K562 (cell line): ENCODE measurements around the gene MAD1L1. TPM values are rescaled to one million over a fixed set of nuclear protein-coding genes. Genes with fewer than 3 reads are reported as not detected.

Source experiments
- ATAC-seq: fragments of 200-7000 bp; cut with Tn5 transposase; 3 replicates; pipeline ENCODE4 v1.9.1; 2020; ENCODE audit warnings: moderate library complexity
- BruUV-seq: library from RNA; stranded (reverse); fragments of 400-500 nt; replicated peaks from 2 replicates; lab custom pipeline; 2021; lab: Mats Ljungman, UMichigan
- CTCF ChIA-PET: fragments of 300-600 bp; formaldehyde crosslinking; extraction: SDS; loops from one replicate; lab custom pipeline; 2021; ENCODE audit warnings: low intra/inter-chr PET ratio; lab: Yijun Ruan, JAX
- POLR2A ChIA-PET: fragments of 300-600, 350-650 bp; sonication (Branson Sonifier 250); formaldehyde crosslinking; extraction: SDS; loops from one replicate; lab custom pipeline; 2021; ENCODE audit warnings: antibody characterized with exemption, inconsistent platforms; lab: Yijun Ruan, JAX
- DNase-seq, 4 experiments: peaks; one replicate each; pipeline versions ENCODE4 v3.0.0 to v3.0.0-alpha.2; 2011 to 2018; ENCODE audit warnings: low spot score in 3 of 4, mixed read lengths in 3 of 4; ENCODE audit errors: extremely low read depth in 1 of 4
- FAIRE-seq: peaks from 2 replicates; lab custom pipeline; 2011; peaks lifted over from hg19 to GRCh38; lab: Jason Lieb, UNC
- H2AFZ ChIP-seq: 2 replicates; pipeline ENCODE4 v1.6.0; 2011; ENCODE audit warnings: low read depth, low read length, control low read depth, inconsistent platforms
- H3K27ac ChIP-seq: fragments of 200-600 bp; 3 replicates; pipeline ENCODE4 v1.8.0; 2011; ENCODE audit warnings: low read depth, mild to moderate bottlenecking, control low read depth, inconsistent platforms, low read length, moderate library complexity, mixed read lengths; ENCODE audit errors: extremely low read depth
- H3K27me3 ChIP-seq, 2 experiments: fragments of 300-600 bp in 1 of 2; 2 replicates in 1 of 2; 3 replicates in 1 of 2; pipeline versions ENCODE4 v1.6.0 to v1.8.0; 2011; ENCODE audit warnings: inconsistent platforms in 2 of 2, low read length in 2 of 2, mild to moderate bottlenecking in 1 of 2, mixed read lengths in 1 of 2, moderate library complexity in 1 of 2; ENCODE audit not compliant: control insufficient read depth in 2 of 2, insufficient read depth in 2 of 2
- H3K36me3 ChIP-seq: fragments of 300-600 bp; 3 replicates; pipeline ENCODE4 v1.8.0; 2011; ENCODE audit warnings: mild to moderate bottlenecking, low read length, inconsistent platforms; ENCODE audit not compliant: control insufficient read depth, insufficient read depth
- H3K4me1 ChIP-seq, 2 experiments: fragments of 200-600 bp in 1 of 2; replicated peaks in 1 of 2; 2 replicates in 1 of 2; 3 replicates in 1 of 2; pipeline versions ENCODE4 v1.5.1 to v1.8.0; 2011; ENCODE audit warnings: inconsistent platforms in 2 of 2, low read length in 2 of 2, mild to moderate bottlenecking in 1 of 2, mixed read lengths in 1 of 2, moderate library complexity in 1 of 2; ENCODE audit not compliant: control insufficient read depth in 2 of 2, insufficient read depth in 2 of 2
- H3K4me2 ChIP-seq: 2 replicates; pipeline ENCODE4 v1.6.1; 2011; ENCODE audit warnings: low read length, control low read depth, inconsistent platforms, mixed read lengths; ENCODE audit not compliant: insufficient read depth
- H3K4me3 ChIP-seq: fragments of 200-600 bp; sonication (generic), shearing (Covaris generic); 2 replicates; pipeline ENCODE4 v1.5.1; 2016; ENCODE audit warnings: control low read depth, inconsistent platforms
- H3K79me2 ChIP-seq: fragments of 200-600 bp; 3 replicates; pipeline ENCODE4 v1.8.0; 2011; ENCODE audit warnings: low read length, inconsistent platforms; ENCODE audit not compliant: control insufficient read depth, insufficient read depth
- H3K9ac ChIP-seq, 2 experiments: 2 replicates each; pipeline versions ENCODE4 v1.6.0 to v1.6.1; 2011; ENCODE audit warnings: low read depth in 2 of 2, low read length in 2 of 2, control low read depth in 1 of 2, inconsistent platforms in 1 of 2, mild to moderate bottlenecking in 1 of 2, mixed read lengths in 1 of 2; ENCODE audit not compliant: insufficient read depth in 1 of 2
- H3K9me1 ChIP-seq: one replicate; pipeline ENCODE4 v1.6.0; 2011; ENCODE audit warnings: inconsistent platforms, mild to moderate bottlenecking, low read length, moderate library complexity; ENCODE audit not compliant: control insufficient read depth, insufficient read depth
- H3K9me3 ChIP-seq: replicated peaks from 2 replicates; pipeline ENCODE4 v1.5.1; 2011; ENCODE audit warnings: low read depth, low read length, inconsistent platforms; ENCODE audit not compliant: control insufficient read depth, insufficient read depth
- H4K20me1 ChIP-seq: replicated peaks from 2 replicates; pipeline ENCODE4 v1.6.1; 2011; ENCODE audit warnings: low read length, inconsistent platforms, mixed read lengths; ENCODE audit not compliant: control insufficient read depth, insufficient read depth
- BRF1 ChIP-seq: IDR thresholded peaks from 3 replicates; pipeline ENCODE4 v1.6.1; 2011; ENCODE audit warnings: borderline replicate concordance, mild to moderate bottlenecking; ENCODE audit not compliant: insufficient read length; ENCODE audit errors: extremely low read depth
- EZH2 ChIP-seq: IDR thresholded peaks from 2 replicates; pipeline ENCODE4 v1.6.1; 2012; ENCODE audit warnings: low read depth, mild to moderate bottlenecking, inconsistent platforms, low read length, borderline replicate concordance
- FOXJ2 ChIP-seq: fragments of 200-800 bp; sonication (Bioruptor generic); IDR thresholded peaks from 2 replicates; pipeline ENCODE4 v1.6.1; 2016; ENCODE audit warnings: missing genetic modification characterization, missing compliant biosample characterization
- FOXK1 ChIP-seq: sonication (generic); formaldehyde crosslinking; IDR thresholded peaks from 2 replicates; pipeline ENCODE4 v1.8.0; 2022; ENCODE audit warnings: missing genetic modification reagents, mild to moderate bottlenecking, borderline replicate concordance
- KLF1 ChIP-seq: fragments of 450-650 bp; IDR thresholded peaks from 2 replicates; pipeline ENCODE4 v1.6.1; 2016; ENCODE audit warnings: missing genetic modification characterization, missing compliant biosample characterization
- PHTF2 ChIP-seq: fragments of 250-450 bp; sonication (Bioruptor Pico); IDR thresholded peaks from 2 replicates; pipeline ENCODE4 v1.5.0; 2021; ENCODE audit warnings: mild to moderate bottlenecking
- POLR2B ChIP-seq: fragments of 450-650 bp; IDR thresholded peaks from 2 replicates; pipeline ENCODE4 v1.6.1; 2018; ENCODE audit warnings: low read depth; ENCODE audit not compliant: partially characterized antibody
- RFX5 ChIP-seq: IDR thresholded peaks from 2 replicates; pipeline ENCODE4 v1.6.1; 2011; ENCODE audit warnings: low read depth, mild to moderate bottlenecking, improper control_type of control experiment, low read length
- SAFB ChIP-seq: fragments of 200-400 bp; formaldehyde crosslinking; IDR thresholded peaks from 2 replicates; pipeline ENCODE4 v1.6.1; 2017; ENCODE audit warnings: low read depth, low read length, borderline replicate concordance
- SMARCE1 ChIP-seq: fragments of 450-650 bp; IDR thresholded peaks from 2 replicates; pipeline ENCODE4 v1.7.1; 2016; ENCODE audit warnings: mild to moderate bottlenecking
- SRSF9 ChIP-seq: fragments of 200-400 bp; formaldehyde crosslinking; IDR thresholded peaks from 2 replicates; pipeline ENCODE4 v1.6.1; 2017; ENCODE audit warnings: low read depth, low read length, borderline replicate concordance
- TAF7 ChIP-seq: fragments of 450-650 bp; IDR thresholded peaks from 2 replicates; pipeline ENCODE4 v1.6.1; 2016; ENCODE audit warnings: missing genetic modification characterization, missing compliant biosample characterization
- THAP7 ChIP-seq: fragments of 250-450 bp; sonication (Bioruptor Pico); IDR thresholded peaks from 2 replicates; pipeline ENCODE4 v1.5.0; 2021
- THRA ChIP-seq: fragments of 450-650 bp; IDR thresholded peaks from 2 replicates; pipeline ENCODE4 v1.6.1; 2017; ENCODE audit warnings: mild to moderate bottlenecking, moderate library complexity
- U2AF1 ChIP-seq: fragments of 200-400 bp; formaldehyde crosslinking; optimal IDR thresholded peaks from 2 replicates; pipeline ENCODE3; 2017; ENCODE audit warnings: mild to moderate bottlenecking, low read depth, low read length, moderate library complexity
- ZBTB34 ChIP-seq: fragments of 250-450 bp; sonication (Bioruptor Pico); IDR thresholded peaks from 2 replicates; pipeline ENCODE4 v1.8.0; 2021; ENCODE audit warnings: mild to moderate bottlenecking, moderate library complexity
- ZNF143 ChIP-seq: sonication (generic); formaldehyde crosslinking; IDR thresholded peaks from 2 replicates; pipeline ENCODE4 v1.9.0; 2022; ENCODE audit warnings: mild to moderate bottlenecking, missing genetic modification reagents
- ZNF740 ChIP-seq, 3 experiments: fragments of 200-800 bp in 1 of 3; sonication (Bioruptor generic) in 1 of 3; sonication (generic) in 1 of 3; formaldehyde crosslinking in 1 of 3; IDR thresholded peaks; 2 replicates each; pipeline versions ENCODE4 v1.6.1 to v1.8.0; 2016 to 2022; ENCODE audit warnings: mild to moderate bottlenecking in 2 of 3, missing compliant biosample characterization in 2 of 3, missing genetic modification characterization in 2 of 3, missing genetic modification reagents in 1 of 3
- WGBS: fragments of 100-300 bp; shearing (Covaris generic); methylation state at CpG from one replicate; pipeline ENCODE4 v1.1.6; 2016; ENCODE audit warnings: low coverage, mixed read lengths; ENCODE audit not compliant: insufficient coverage; ENCODE audit errors: missing lambda C conversion rate; 5-methylcytosine and 5-hydroxymethylcytosine counted together
- in situ Hi-C: fragments of 300-500 bp; cut with MboI; formaldehyde crosslinking; loops from 4 replicates; pipeline ENCODE4 v1.15.0; 2018; ENCODE audit warnings: inconsistent platforms, mixed read lengths
- intact Hi-C: fragments of 100-400 bp; cut with micrococcal nuclease; formaldehyde crosslinking; loops from 2 replicates; pipeline ENCODE4 v1.14.2; 2022
- polyA plus RNA-seq, 8 experiments: library from polyadenylated mRNA; depleted of rRNA in 4 of 8; stranded (reverse) in 5 of 8; unstranded in 3 of 8; fragments of >200 nt; fragmentation: Nextera tagmentation in 2 of 8; fragmentation: Illumina TruSeq in 1 of 8; extraction: Ambion mirVana in 2 of 8; extraction: Trizol in 1 of 8; gene quantifications; 2 replicates each; pipeline versions ENCODE4 v1.2.1 to v1.2.3, GENCODE V29; 2011 to 2014; ENCODE audit warnings: inconsistent platforms in 1 of 8, missing spikeins in 1 of 8
- total RNA-seq, 7 experiments: library from RNA; depleted of rRNA in 6 of 7; stranded (reverse); fragments of >200 nt in 6 of 7; fragmentation: Illumina TruSeq in 2 of 7; extraction: Trizol in 2 of 7; gene quantifications; 2 replicates each; pipeline versions ENCODE4 v1.2.1 to v1.2.3, GENCODE V29; 2011 to 2021; ENCODE audit warnings: low replicate concordance in 1 of 7

The MAD1L1 gene
- total and polyA plus RNA-seq, 9 of the 15 experiments (the other 6 are each of a cell fraction or from before 2014, with no cell fraction given) = 1.7 to 89.7 (median 18.0) TPM

- H3K9me1 ChIP-seq = no peaks in the 10 kb centered on the region
- in situ Hi-C loops (no loop called here), intact Hi-C loops (no loop called here)
- no peak overlapping the region for H3K27ac ChIP-seq
- no peaks in the 10 kb centered on the region; a peak in 1 of 5 replicates for H3K4me1 ChIP-seq
- ATAC-seq (no peak), DNase-seq (no peak), FAIRE-seq (no peak)
- H3K4me3 ChIP-seq = no peak overlapping the region
- no peaks in the 10 kb centered on the region for H3K9me3 ChIP-seq
- H3K9ac ChIP-seq = 0 out of 4 replicates have a peak overlapping the region, but pooled peaks of 1 of the 2 experiments have one; percentile 17
- H3K27me3 ChIP-seq = peaks cover 0 to 9% of the 10 kb centered on the region in 2 experiments; a peak in 2 of 5 replicates
- H3K36me3 ChIP-seq = no peaks in the 10 kb centered on the region
- H3K79me2 ChIP-seq = no peaks in the 10 kb centered on the region
- ChIA-PET POLR2A (interaction anchor here (0.6 to 0.7 kb wide), 2 partner anchors 306 to 549 kb away, joined by 3 read pairs; no protein-coding TSS in a partner anchor), CTCF (no interaction called here)
- H2AFZ ChIP-seq = no peak overlapping the region
- no peaks in the 10 kb centered on the region for H4K20me1 ChIP-seq
- 1% methylated on average over 9 of the region's 9 CpGs for WGBS
- no TSS peak for BruUV-seq
- no peak overlapping the region for H3K4me2 ChIP-seq
- no peak for TF ChIP-seq FOXJ2 (tag)
- TF ChIP-seq BRF1 = no peak
- no peak for TF ChIP-seq ZNF740 (CRISPR knock-in tag; IDR thresholded peaks at IDR 0.05)
- no peak for TF ChIP-seq ZNF740 (tag; IDR thresholded peaks at IDR 0.05)
- TF ChIP-seq KLF1 (tag) = no peak
- TF ChIP-seq U2AF1 = no peak
- TF ChIP-seq SMARCE1 = no peak
- no peak for TF ChIP-seq THAP7 (CRISPR knock-in tag)
- TF ChIP-seq PHTF2 (CRISPR knock-in tag) = no peak
- no peak for TF ChIP-seq EZH2
- no peak for TF ChIP-seq SAFB
- no peak for TF ChIP-seq SRSF9
- no peak for TF ChIP-seq RFX5
- TF ChIP-seq TAF7 = no peak
- no peak for TF ChIP-seq ZNF143 (CRISPR knock-in tag)
- TF ChIP-seq FOXK1 (CRISPR knock-in tag) = no peak
- TF ChIP-seq POLR2B = no peak
- TF ChIP-seq THRA = no peak
- no peak for TF ChIP-seq ZBTB34 (CRISPR knock-in tag)
These were observed 445.5 kb downstream of the MAD1L1 start for GRCh38 chr7:1787241-1787640.
